Measurements from ENCODE around the gene GABBR2.
A peak's percentile ranks its signal among the peaks of the same experiment; 100 is the strongest.

Gene GABBR2

DNA sequence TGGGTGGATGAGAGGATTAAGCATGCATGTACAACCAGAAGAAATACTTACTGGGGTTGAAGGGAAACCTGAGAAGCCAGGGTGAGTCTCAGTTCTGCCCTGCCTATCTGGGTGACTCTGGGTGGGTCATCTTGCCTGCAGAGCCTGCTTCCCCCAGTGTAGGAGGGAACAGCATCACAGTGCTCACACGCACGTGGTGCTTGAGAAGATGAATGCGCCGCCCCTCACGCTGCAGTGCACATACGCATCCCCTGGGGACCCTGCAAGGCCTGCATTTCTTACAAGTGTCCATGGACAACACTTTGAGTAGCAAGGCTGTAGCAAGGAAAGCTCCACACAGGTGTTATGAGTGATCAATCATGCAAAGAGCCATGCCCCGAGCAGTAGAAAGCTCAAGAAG lies 18.7 kb upstream of the GABBR2 start:
- Histone ChIP-seq H3K36me3 (replicated peaks) (no peaks in the 10 kb centered on the region), H3K27me3 (replicated peaks) (peaks cover 10% of the 10 kb centered on the region), H3K4me3 (ENCODE audit: low read depth, low read length) (no peak overlapping the region), H3K27ac (no peak overlapping the region)
- TF ChIP-seq CTCF (IDR thresholded peaks at IDR 0.05; ENCODE audit: low read depth, low read length, missing control alignments): no peak
- in situ Hi-C loops (cut with HindIII; ENCODE audit: low pct_ligation_motif_present, low sequenced_read_pairs): no loop called here
- DNase-seq: no peak

GRCh38 chr9:98726735-98727134 lies 18.0 kb upstream of the GABBR2 start:
- Histone ChIP-seq H3K36me3 (replicated peaks) (no peaks in the 10 kb centered on the region), H3K27ac (no peak overlapping the region), H3K4me3 (ENCODE audit: low read depth, low read length) (no peak overlapping the region), H3K27me3 (replicated peaks) (peaks cover 10% of the 10 kb centered on the region)
- in situ Hi-C loops (cut with HindIII; ENCODE audit: low pct_ligation_motif_present, low sequenced_read_pairs): no loop called here
- DNase-seq: peak; percentile 26
- no peak for TF ChIP-seq CTCF (IDR thresholded peaks at IDR 0.05; ENCODE audit: low read depth, low read length, missing control alignments)

DNA sequence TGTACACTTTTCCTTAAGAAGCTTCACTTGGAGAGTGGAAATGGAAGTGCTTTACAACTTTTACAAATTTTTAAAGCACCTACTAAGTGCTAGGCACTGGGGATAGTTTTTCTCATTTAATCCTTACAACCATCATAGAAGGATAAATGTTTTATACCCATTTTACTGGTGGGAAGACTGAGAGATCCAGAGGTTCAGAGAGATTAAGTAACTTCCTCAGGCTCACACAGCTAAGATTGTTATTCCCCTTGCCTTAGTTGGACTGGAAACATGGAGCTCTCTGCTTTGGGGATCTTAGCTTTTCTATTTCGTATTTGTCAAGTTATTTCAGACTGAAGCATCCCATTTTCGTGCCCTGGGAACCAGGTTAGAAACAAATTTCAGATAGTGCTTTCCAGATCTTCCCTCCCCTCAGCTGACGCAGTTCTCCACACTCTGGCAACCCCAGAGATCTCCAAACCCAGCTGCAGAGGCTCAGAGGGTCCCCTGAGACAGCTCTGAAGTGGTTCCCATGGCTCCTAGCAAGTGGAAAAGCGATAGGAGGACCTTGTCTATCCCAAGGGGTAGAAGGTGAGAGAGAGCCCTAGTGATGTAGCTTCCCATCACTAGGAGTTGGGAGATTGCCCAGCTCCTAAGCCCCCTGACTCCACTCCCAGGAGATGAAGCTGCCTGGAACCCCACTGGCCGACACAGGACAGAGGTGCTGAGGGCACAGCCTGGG lies 16.2 kb upstream of the GABBR2 start:
- DNase-seq: no peak
- TF ChIP-seq CTCF (IDR thresholded peaks at IDR 0.05; ENCODE audit: low read depth, low read length, missing control alignments): no peak
- Histone ChIP-seq H3K4me3 (ENCODE audit: low read depth, low read length) (no peak overlapping the region), H3K36me3 (replicated peaks) (no peaks in the 10 kb centered on the region), H3K27me3 (replicated peaks) (peaks cover 10% of the 10 kb centered on the region), H3K27ac (no peak overlapping the region)
- in situ Hi-C loops (cut with HindIII; ENCODE audit: low pct_ligation_motif_present, low sequenced_read_pairs): no loop called here

DNA sequence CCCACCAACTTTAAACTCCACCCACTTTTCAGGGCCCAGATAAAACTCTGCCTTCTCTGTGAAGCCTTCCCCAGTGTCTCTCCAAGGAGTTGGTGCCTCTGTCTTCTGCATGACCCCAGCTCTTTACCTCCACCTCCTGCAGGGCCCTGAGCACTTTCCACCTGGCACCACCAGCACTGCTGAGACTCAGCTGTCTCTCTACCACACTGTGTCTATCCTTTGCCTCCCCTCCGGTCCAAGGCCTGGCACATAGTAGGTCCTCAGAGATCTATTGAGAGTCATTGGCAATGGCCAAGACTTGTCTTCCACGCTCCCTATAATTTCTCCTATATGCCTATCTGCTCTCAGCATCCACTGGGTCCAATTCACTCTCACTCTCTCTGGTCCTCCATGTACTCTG lies 12.9 kb upstream of the GABBR2 start:
- TF ChIP-seq CTCF (IDR thresholded peaks at IDR 0.05; ENCODE audit: low read depth, low read length, missing control alignments): no peak
- in situ Hi-C loops (cut with HindIII; ENCODE audit: low pct_ligation_motif_present, low sequenced_read_pairs): no loop called here

DNA sequence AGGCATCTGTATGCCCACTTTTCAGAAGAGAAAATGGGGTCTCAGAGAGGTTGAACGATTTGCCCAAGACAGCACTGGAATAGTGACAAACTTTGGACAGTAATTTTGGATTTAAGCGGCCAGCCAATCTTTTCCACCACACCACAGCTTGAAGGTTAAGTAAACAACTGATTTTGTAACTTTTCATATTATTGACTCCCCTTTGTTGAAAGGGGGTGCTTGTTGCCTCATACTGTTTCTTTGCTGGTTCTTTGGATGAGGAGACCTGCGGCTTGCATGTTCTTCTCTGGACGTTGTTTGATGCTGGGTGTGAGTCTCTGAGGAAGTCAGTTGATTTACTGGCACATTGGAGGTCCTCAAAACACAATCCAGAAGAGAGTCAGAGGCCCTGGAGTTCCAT lies 11.7 kb upstream of the GABBR2 start:
- in situ Hi-C loops (cut with HindIII; ENCODE audit: low pct_ligation_motif_present, low sequenced_read_pairs): no loop called here
- Histone ChIP-seq H3K27ac (no peak overlapping the region), H3K36me3 (replicated peaks) (no peaks in the 10 kb centered on the region), H3K27me3 (replicated peaks) (peaks cover 11% of the 10 kb centered on the region), H3K4me3 (ENCODE audit: low read depth, low read length) (no peak overlapping the region)
- no peak for DNase-seq
- no peak for TF ChIP-seq CTCF (IDR thresholded peaks at IDR 0.05; ENCODE audit: low read depth, low read length, missing control alignments)

More for the DNA sequence above, 12.9 kb upstream of the GABBR2 start:
- Histone ChIP-seq H3K27ac (no peak overlapping the region), H3K36me3 (replicated peaks) (no peaks in the 10 kb centered on the region), H3K27me3 (replicated peaks) (peaks cover 13% of the 10 kb centered on the region), H3K4me3 (ENCODE audit: low read depth, low read length) (no peak overlapping the region)
- DNase-seq: no peak

DNA sequence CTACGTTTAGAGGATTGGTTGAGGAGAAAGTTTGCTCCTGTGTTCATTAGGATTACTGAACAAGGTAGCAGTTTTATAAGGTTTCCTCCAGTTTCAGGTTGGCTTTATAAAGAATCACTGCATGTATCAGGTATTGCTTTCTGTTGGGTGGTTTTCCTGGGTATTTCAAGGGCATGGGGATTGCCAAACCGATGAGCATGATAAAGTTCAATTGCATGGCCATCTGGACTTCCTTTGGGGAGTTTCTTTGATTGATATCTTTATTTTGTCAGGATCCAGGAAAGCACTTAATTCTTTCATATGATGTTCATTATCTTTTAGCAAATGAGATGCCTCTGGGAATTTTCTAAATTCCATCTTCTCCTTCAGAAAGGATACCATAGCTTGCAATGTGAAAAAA lies 10.3 kb upstream of the GABBR2 start:
- DNase-seq: no peak
- Histone ChIP-seq H3K27me3 (replicated peaks) (peaks cover 8% of the 10 kb centered on the region), H3K4me3 (ENCODE audit: low read depth, low read length) (no peak overlapping the region), H3K27ac (no peak overlapping the region), H3K36me3 (replicated peaks) (no peaks in the 10 kb centered on the region)
- in situ Hi-C loops (cut with HindIII; ENCODE audit: low pct_ligation_motif_present, low sequenced_read_pairs): no loop called here
- no peak for TF ChIP-seq CTCF (IDR thresholded peaks at IDR 0.05; ENCODE audit: low read depth, low read length, missing control alignments)

Measured in brain microvascular endothelial cell (primary cell).